NCI-H2227 (cell line): ENCODE results near the gene CCDC9B.

Source experiments
- DNase-seq: peaks from one replicate; lab custom pipeline; 2025; ENCODE audit not compliant: unreplicated experiment; lab: John Stamatoyannopoulos, UW

Gene CCDC9B

DNA sequence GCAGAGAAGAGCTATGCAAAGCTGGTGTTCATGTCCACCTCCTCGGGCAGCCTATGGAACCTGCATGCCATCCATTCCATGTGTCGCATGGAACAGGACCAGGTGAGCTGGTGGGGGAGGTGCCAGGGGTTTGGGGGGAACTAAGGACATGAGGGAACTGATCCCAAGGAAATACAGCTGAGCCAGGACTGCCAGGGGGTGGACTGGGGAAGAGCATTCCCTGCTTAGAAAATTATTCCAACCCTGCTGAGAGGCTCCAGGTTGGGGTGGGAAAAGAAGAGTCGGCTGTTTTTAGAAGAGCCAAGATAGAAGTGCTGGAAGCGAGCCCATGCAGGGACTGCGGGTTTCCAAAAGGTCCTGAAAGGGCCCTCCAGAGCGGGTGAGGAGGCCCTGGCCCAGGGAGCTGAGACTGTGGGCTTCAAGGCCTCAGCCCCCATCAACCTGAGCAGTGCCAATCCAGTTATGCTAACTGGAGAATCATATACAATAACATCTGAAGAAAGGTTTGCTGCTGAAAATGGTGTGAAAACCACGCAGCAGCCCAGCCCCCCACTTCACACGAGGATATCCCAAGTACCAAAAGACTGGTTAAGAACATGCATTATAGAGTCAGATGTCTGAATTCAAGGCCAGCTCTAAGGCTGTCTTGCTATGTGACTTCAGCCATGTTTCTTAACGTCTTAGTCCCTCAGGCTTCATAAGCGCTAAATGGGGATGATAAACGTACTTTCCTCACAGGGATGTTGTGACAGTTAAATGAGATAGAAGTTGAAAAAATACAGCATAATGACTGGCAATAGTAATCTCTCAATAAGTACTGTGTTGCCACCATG, 25.1 kb upstream of the CCDC9B start:
- no peak for DNase-seq

DNA sequence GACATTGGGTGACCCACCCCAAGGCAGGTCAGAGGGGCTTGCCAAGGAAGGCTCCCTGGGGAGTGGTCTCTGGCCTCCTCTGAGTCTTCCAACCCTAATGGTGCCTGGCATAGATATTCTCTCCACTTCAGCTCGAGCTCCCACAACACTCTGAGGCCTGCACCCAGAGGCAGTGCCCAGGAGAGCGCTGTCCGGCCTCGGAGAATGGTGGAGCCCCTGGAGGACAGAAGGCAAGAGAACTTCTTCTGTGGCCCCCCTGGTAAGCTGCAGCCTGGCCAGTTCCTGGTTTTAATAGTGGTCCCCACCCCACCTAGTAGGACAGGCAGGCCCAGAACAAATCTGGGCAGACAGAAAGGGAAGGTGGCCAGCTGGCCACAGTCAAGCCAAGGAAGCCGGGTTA, 24.3 kb upstream of the CCDC9B start:
- no peak for DNase-seq

GRCh38 chr15:40364251-40364650, 23.5 kb upstream of the CCDC9B start:
- DNase-seq = no peak

DNA sequence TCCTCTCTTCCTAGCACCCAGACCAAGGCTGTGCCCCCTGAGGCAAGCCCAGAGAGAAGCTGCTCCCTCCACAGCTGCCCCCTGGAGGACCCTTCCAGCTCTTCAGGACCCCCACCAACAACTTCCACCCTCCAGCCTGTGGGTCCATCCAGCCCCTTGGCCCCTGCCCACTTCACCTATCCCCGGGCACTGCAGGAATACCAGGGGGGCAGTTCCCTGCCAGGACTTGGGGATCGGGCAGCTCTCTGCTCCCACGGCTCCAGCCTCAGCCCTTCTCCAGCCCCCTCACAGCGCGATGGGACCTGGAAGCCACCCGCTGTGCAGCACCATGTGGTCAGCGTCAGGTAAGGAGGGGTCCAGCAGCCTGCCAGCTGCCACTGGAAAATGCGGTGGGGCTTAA, 22.9 kb upstream of the CCDC9B start:
- DNase-seq = no peak

- no peak for DNase-seq
Observed at GRCh38 chr15:40361640-40362039, 20.9 kb upstream of the CCDC9B start.

DNA sequence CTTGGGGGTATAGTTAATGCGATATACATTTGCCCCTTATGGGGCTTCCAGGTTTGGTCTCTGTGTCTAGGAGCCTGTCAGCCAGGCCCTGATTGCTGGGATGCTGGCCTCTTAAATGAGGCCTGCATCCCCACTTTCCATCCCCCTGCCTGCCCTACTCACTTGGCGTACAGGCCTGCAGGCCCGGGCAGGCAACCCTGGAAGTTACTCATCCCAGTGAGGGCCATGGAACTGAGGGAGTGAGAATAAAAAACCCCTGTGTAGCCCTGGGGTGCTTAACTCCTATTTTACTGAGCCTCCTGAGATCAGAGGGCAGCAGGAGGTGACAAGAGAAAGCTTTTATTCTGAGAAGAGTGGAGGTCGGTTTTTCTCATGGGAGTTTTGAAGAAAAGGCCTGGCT, 19.3 kb upstream of the CCDC9B start:
- DNase-seq = no peak

- peak; percentile 37 for DNase-seq
Observed at GRCh38 chr15:40358471-40359353, 18.0 kb upstream of the CCDC9B start.

- DNase-seq = peak; percentile 88
Observed at GRCh38 chr15:40357723-40358470, 17.2 kb upstream of the CCDC9B start, which contains the start of gene DISP2. Gene DISP2, plus strand, starts transcription at chr15:40358219. Its CDS starts 103 bp downstream, at chr15:40358322.

DNA sequence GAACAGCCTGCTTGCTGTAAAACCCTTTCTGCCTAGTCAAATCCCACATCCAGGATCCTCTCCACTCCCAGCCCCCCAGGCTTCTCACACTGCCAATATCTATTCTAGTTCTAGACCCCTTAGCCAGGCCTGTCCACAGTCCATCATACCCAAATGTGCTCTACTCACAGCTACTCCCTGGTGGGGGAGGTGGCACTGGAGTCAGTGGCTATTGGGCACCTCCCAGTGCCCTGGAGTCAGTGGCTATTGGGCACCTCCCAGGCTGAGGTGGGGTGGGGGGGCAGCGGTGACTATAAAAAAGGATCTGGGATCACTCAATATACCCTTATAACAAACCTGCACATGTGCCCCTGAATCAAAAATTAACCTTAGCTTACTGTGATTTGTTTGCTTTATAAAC, 16.5 kb upstream of the CCDC9B start:
- DNase-seq = peak; percentile 6

DNA sequence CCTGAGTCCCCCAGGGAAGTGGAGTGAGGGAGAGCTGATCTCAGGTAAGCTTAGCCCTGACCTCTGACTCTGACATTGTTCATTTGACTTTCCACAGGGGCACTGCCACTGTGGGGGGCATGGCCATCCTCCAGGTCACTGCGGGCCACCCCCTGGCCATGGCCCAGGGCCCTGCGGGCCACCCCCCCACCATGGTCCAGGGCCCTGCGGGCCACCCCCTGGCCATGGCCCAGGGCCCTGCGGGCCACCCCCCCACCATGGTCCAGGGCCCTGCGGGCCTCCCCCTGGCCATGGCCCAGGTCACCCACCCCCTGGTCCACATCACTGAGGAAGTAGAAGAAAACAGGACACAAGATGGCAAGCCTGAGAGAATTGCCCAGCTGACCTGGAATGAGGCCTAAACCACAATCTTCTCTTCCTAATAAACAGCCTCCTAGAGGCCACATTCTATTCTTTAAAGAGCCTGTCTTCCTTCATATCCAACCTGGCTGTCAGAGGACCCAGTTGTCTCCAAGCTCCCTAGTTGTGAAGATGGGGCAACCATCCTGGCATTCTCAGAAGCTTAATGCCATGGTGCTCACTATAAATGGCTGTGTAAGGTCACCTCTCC, 15.3 kb upstream of the CCDC9B start:
- no peak for DNase-seq

DNA sequence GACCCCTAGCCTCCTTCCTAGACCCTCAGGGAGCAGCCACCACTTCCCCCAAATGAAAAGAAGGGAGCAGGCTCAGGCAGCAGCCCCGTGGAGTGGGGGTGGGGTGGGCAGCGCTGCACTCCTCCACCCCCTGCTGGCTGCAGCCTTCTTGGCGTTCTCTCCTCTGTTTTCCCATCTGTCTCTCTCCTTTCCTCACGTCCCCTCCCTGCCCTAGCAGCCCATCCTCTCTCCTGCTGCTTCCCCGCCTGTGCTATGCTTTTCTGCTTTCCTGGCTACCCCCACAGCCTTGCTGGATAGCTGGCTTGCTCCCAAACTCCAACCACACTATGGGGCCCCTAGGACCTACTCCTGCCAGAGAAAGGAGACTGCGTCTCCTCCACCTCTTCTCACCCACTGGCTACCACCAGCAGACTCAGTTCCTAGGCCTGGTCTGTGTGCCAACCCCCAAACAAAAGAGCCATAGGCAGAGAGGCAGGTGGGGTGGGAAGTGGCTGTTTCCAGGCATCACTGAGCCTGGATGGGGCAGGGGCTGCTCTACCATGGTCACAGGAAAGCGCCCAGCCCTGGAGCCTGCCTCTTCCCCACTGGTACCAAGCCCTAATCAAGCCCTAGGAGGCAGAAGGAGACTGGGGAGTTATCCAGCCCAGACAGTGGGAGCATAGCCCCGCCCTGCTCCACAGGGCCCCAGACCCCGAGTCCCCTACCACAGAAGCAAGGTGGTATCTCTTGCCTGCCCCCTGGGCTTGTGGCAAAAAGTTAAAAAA, 13.9 kb upstream of the CCDC9B start:
- DNase-seq = peak; percentile 45

DNA sequence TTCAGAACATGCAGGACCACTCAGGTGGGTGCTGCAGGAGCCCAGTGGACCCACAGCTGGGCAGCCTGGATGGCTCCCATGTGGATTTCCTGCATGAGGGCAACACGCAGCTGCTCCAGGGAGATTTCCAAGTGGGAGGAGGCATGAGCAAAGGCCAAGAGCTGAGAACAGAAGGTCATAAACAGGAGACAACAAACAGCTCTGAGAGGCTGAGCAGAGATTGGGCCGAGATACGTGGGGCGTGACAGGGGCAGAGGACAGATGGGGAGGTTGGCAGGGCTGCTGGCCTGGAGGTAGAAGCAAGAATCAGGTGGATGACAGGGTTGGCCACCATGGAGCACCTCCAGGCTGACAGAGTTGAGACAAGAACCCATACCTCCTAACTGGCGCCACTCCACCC, 13.0 kb upstream of the CCDC9B start:
- no peak for DNase-seq

DNA sequence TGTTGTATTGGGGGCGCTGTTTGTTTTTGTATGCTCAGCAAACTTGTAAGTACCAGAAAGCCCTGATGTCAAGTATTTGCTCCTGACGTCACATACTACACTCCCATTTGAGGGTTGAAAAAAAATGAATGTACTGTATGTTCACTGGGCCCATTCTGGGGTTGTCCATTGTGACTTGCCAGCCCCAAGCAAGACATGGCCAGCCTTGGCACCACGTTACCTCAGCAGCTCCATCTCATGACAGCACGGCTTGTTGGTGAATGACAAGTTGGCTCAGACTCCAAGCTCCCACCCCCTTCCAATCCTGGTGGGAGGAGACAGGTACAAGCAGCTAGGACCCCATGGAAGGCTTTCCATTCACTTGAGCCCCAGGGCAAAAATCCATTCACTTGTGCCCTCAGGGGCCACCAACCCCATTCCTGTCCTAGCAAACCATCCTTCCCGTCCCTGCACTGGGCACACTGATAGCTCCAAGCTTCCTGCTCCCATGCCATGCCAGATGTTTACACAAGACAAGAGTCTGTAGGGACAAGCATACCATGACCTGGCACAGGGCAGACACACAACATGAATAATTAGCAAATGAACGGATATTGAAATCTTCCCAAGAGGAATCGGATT, 11.7 kb upstream of the CCDC9B start:
- no peak for DNase-seq

- DNase-seq = no peak
Observed at GRCh38 chr15:40349163-40349562, 8.4 kb upstream of the CCDC9B start.

DNA sequence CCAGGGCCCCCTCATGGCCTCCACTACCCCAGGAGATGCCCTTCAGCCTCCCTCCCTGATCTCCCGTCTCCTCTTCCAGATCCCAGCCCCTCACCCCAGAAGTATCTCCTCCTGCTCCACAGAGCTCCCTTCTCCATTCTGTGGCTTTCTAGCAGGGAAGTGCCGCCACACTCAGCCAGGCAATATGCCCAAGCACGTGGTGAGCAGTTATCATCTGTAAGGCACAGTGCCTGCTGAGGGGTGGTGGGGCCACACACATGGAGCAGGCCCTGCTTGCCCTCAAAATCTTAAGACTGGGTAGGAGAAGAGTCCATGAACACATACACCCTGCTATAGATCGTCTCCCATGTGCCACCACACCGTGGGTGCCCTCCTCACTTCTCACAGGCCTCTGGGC, 7.7 kb upstream of the CCDC9B start:
- DNase-seq = no peak

DNA sequence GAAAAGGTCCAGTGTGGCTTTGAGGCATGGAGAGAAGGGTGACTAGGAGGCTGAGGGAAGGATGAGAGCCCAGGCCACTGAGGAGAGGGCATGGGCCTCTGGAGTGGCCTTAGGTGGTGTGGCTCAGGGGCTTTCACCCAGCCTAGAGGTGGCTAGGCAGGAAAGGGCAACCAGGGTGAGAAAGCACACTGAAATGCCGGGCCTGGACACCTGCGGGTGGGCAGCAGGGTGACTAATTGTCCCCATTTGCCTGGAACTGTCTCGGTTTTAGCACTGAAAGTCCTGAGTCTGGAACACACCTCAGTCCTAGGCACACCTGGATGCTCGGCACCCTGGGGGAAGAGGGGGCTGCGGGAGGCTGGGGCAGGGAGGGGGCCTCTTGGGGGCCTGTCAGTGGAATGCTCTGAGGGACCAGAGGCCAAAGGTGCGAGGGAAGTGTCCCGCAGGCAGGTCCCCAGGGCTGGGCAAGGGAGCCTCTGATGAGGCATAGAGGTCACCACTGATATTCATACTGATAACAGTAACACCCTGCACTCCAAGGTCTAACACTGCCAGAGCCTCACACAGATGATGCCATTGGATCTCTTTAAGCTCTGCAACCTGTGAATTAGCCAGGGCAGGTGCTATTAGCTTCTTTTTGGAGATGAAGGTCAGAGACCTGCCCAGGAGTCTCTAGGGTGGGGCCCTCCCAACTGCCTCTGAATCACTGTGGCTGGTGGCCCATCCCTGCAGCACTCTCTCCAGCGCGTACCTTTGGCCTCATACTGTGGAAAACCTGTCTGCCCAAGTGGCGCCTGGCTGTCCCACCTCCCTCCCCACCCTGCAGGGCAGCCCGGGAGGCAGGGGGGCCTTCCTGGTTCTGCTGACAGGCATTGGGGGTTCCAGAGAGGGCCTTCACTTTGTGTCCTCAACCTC, 7.1 kb upstream of the CCDC9B start:
- DNase-seq = no peak

- DNase-seq = no peak
Observed at GRCh38 chr15:40346579-40347558, 6.1 kb upstream of the CCDC9B start.
